HG03175 (cell line): ENCODE data around the gene ANKRD34A.

ENCODE experiments used
- ATAC-seq: cut with Tn5 transposase; IDR thresholded peaks from one replicate; pipeline ENCODE4 v1.9.1; 2021; ENCODE audit warnings: mild to moderate bottlenecking, moderate library complexity; ENCODE audit not compliant: unreplicated experiment

The ANKRD34A gene

GRCh38 chr1:145991735-145992412 is 27.5 kb upstream of the ANKRD34A start:
- ATAC-seq, result no peak

- ATAC-seq, result no peak
Observed at GRCh38 chr1:145990249-145990855, 26.0 kb upstream of the ANKRD34A start.

- ATAC-seq, result no peak
Observed at GRCh38 chr1:145988773-145989172, 24.4 kb upstream of the ANKRD34A start.

- ATAC-seq, result no peak
Observed at GRCh38 chr1:145987926-145988325, 23.6 kb upstream of the ANKRD34A start.

GRCh38 chr1:145986551-145986950 is 22.2 kb upstream of the ANKRD34A start:
- no peak for ATAC-seq

GRCh38 chr1:145985502-145986439 is 21.4 kb upstream of the ANKRD34A start:
- ATAC-seq, result no peak

GRCh38 chr1:145985129-145985501 is 20.7 kb upstream of the ANKRD34A start:
- no peak for ATAC-seq

GRCh38 chr1:145983960-145984830 is 19.8 kb upstream of the ANKRD34A start:
- ATAC-seq, result no peak

GRCh38 chr1:145983206-145983675 is 18.9 kb upstream of the ANKRD34A start:
- no peak for ATAC-seq

- no peak for ATAC-seq
Observed at GRCh38 chr1:145982010-145982723, 17.8 kb upstream of the ANKRD34A start.

GRCh38 chr1:145980457-145980994 is 16.2 kb upstream of the ANKRD34A start:
- ATAC-seq, result no peak

GRCh38 chr1:145979746-145980456 is 15.5 kb upstream of the ANKRD34A start:
- ATAC-seq, result peak; percentile 4

- ATAC-seq, result peak; percentile 93
Observed at GRCh38 chr1:145978854-145979745, 14.7 kb upstream of the ANKRD34A start.

- ATAC-seq, result no peak
Observed at GRCh38 chr1:145978471-145978853, 14.1 kb upstream of the ANKRD34A start.

- ATAC-seq, result no peak
Observed at GRCh38 chr1:145977486-145978470, 13.4 kb upstream of the ANKRD34A start.

- ATAC-seq, result no peak
Observed at GRCh38 chr1:145977016-145977415, 12.6 kb upstream of the ANKRD34A start.

- ATAC-seq, result no peak
Observed at GRCh38 chr1:145975216-145975615, 10.8 kb upstream of the ANKRD34A start.
